ENCODE results near the gene SLC18A3. TPM values are rescaled to one million over a fixed set of nuclear protein-coding genes. Genes with fewer than 3 reads are reported as not detected.

Gene SLC18A3
- total RNA-seq, 1 experiment from 2014 or later = not detected

- no peaks in the 10 kb centered on the region for H3K79me2 ChIP-seq (ENCODE audit: insufficient read depth, low read length)
- H3K36me3 Mint-ChIP-seq (ENCODE audit: insufficient read depth in 1 of 3, low read depth in 3 of 3) = no peaks in the 10 kb centered on the region
- H3K9me3 ChIP-seq (ENCODE audit: control insufficient read depth, low read depth, low read length) = no peaks in the 10 kb centered on the region
- H4K91ac ChIP-seq (ENCODE audit: insufficient read length, low read depth, low read length) = no peak overlapping the region
- H3K9me3 Mint-ChIP-seq = peaks cover 6 to 9% of the 10 kb centered on the region in 2 experiments; a peak in 3 of 5 replicates
- H3K4ac ChIP-seq (ENCODE audit: low read depth, low read length) = no peak overlapping the region
- H4K5ac ChIP-seq (ENCODE audit: insufficient read length, low read depth, low read length) = no peak overlapping the region
- H3K56ac ChIP-seq (ENCODE audit: insufficient read length, low read depth, low read length) = no peak overlapping the region
- H3K4me1 ChIP-seq (ENCODE audit: insufficient read depth, low read length) = no peaks in the 10 kb centered on the region
- TF ChIP-seq CTCF (conservative IDR thresholded peaks at IDR 0.05) = no peak
- H3K4me1 Mint-ChIP-seq = peaks cover 4 to 6% of the 10 kb centered on the region in 2 experiments; a peak in 2 of 4 replicates
- no peak overlapping the region for H2BK5ac ChIP-seq (ENCODE audit: insufficient read length, low read length)
- H2BK12ac ChIP-seq (ENCODE audit: insufficient read length, low read depth, low read length) = no peak overlapping the region
- H3K9ac ChIP-seq (ENCODE audit: extremely low read depth, insufficient read length, low read length) = no peak overlapping the region
- H3K27me3 Mint-ChIP-seq (ENCODE audit: low read depth) = peaks cover 31% of the 10 kb centered on the region
- H3K4me2 ChIP-seq (ENCODE audit: insufficient read depth, insufficient read length, low read length) = no peak overlapping the region
- no peak for DNase-seq
- no peak overlapping the region for H2AFZ ChIP-seq (ENCODE audit: low read length)
- no peak overlapping the region for H3T11ph ChIP-seq (ENCODE audit: low read length)
- H3K27ac ChIP-seq (ENCODE audit: insufficient read length, low read depth, low read length) = no peak overlapping the region
- H3K27ac Mint-ChIP-seq = no peak overlapping the region
- H3K23ac ChIP-seq (ENCODE audit: insufficient read length, low read depth, low read length) = no peak overlapping the region
- no peak overlapping the region for H3K14ac ChIP-seq (ENCODE audit: insufficient read depth, low read length)
- WGBS (ENCODE audit: extremely low coverage, insufficient read length, low lambda C conversion rate) = no CpG with 5 or more reads among the region's 4 CpGs
- no peaks in the 10 kb centered on the region for H3K79me1 ChIP-seq (ENCODE audit: insufficient read depth, low read depth, low read length, poor library complexity, severe bottlenecking)
- H3K23me2 ChIP-seq (ENCODE audit: insufficient read length, low read depth, low read length, poor library complexity, severe bottlenecking) = no peaks in the 10 kb centered on the region
- H4K20me1 ChIP-seq (ENCODE audit: control insufficient read depth, insufficient read depth, insufficient read length) = no peaks in the 10 kb centered on the region
- no peaks in the 10 kb centered on the region for H3K27me3 ChIP-seq (ENCODE audit: insufficient read depth, low read length)
- H2BK15ac ChIP-seq (ENCODE audit: low read depth, low read length) = no peak overlapping the region
- H3K18ac ChIP-seq (ENCODE audit: insufficient read length, low read depth, low read length) = no peak overlapping the region
- no peak overlapping the region for H2BK20ac ChIP-seq (ENCODE audit: low read depth, low read length, poor library complexity, severe bottlenecking)
- no peak overlapping the region for H4K8ac ChIP-seq (replicated peaks; ENCODE audit: insufficient read length, low read depth, low read length)
- no peak overlapping the region for H2BK120ac ChIP-seq (ENCODE audit: low read depth, low read length, poor library complexity, severe bottlenecking)
- no peak overlapping the region for H3K4me3 Mint-ChIP-seq
- H2AK5ac ChIP-seq (ENCODE audit: insufficient read length, low read length) = no peak overlapping the region
These were observed 45.6 kb upstream of the SLC18A3 start for GRCh38 chr10:49564461-49565009.

Data from H9 (cell line).